Large intestine (tissue), 1 donor: ENCODE results near the gene DIO1. TPM values are rescaled to one million over a fixed set of nuclear protein-coding genes. Genes with fewer than 3 reads are reported as not detected.

Experiments
- polyA plus RNA-seq: library from polyadenylated mRNA; unstranded; fragments of 120-200 nt; gene quantifications from one replicate; pipeline ENCODE4 v1.2.1, GENCODE V29; 2013

The DIO1 gene
- polyA plus RNA-seq, 1 donor = 0.58 TPM

Other genes starting within 250 kb of the DIO1 start
- 0.58 TPM for gene GLIS1, start 155.0 kb upstream of the DIO1 start, polyA plus RNA-seq
- 16.7 TPM for gene NDC1, start 55.9 kb upstream of the DIO1 start, polyA plus RNA-seq
- gene YIPF1, start 4.4 kb upstream of the DIO1 start, polyA plus RNA-seq = 25.0 TPM
- 36.0 TPM for gene IFT25, start 51.5 kb downstream of the DIO1 start, polyA plus RNA-seq
- gene LRRC42, start 52.2 kb downstream of the DIO1 start, polyA plus RNA-seq = 33.5 TPM
- 0.51 TPM for gene LDLRAD1, start 124.0 kb downstream of the DIO1 start, polyA plus RNA-seq
- 373 TPM for gene TMEM59, start 159.0 kb downstream of the DIO1 start, polyA plus RNA-seq
- gene TCEANC2, start 159.4 kb downstream of the DIO1 start, polyA plus RNA-seq = 5.6 TPM